ENCODE results near the gene RPTOR. TPM values are rescaled to one million over a fixed set of nuclear protein-coding genes. Genes with fewer than 3 reads are reported as not detected.

The RPTOR gene
- total RNA-seq, 1 donor from 2014 or later = 32.0 TPM

GRCh38 chr17:80660527-80661198, 116.0 kb downstream of the RPTOR start:
- no peaks in the 10 kb centered on the region for H3K9me3 Mint-ChIP-seq (ENCODE audit: unreplicated experiment)
- Histone ChIP-seq H3K79me2 (ENCODE audit: insufficient read depth, low read length) (peaks cover 71% of the 10 kb centered on the region), H3K27ac (ENCODE audit: low read depth, low read length) (no peak overlapping the region), H3K4me2 (ENCODE audit: low read length) (no peak overlapping the region), H3K27me3 (ENCODE audit: insufficient read depth, low read length) (no peaks in the 10 kb centered on the region), H3K4me3 (ENCODE audit: insufficient read depth, low read depth, low read length) (no peak overlapping the region), H3K9me3 (ENCODE audit: insufficient read depth, low read depth, low read length) (peaks cover 2% of the 10 kb centered on the region), H3K4me1 (ENCODE audit: insufficient read depth, low read length) (no peaks in the 10 kb centered on the region), H4K20me1 (ENCODE audit: insufficient read depth, low read length) (peaks cover 80% of the 10 kb centered on the region), H2AFZ (ENCODE audit: low read depth, low read length) (no peak overlapping the region), H3K9ac (ENCODE audit: low read length) (no peak overlapping the region), H3K36me3 (ENCODE audit: insufficient read depth, low read length) (no peaks in the 10 kb centered on the region)
- peaks cover 8% of the 10 kb centered on the region for H3K4me1 Mint-ChIP-seq (ENCODE audit: low read depth, unreplicated experiment)
- peaks cover 10% of the 10 kb centered on the region for H3K36me3 Mint-ChIP-seq (ENCODE audit: low read depth, unreplicated experiment)
- FAIRE-seq (no peak), DNase-seq (ENCODE audit: low read depth) (no peak)
- no peak overlapping the region for H3K4me3 Mint-ChIP-seq (ENCODE audit: unreplicated experiment)
- no peaks in the 10 kb centered on the region for H3K27me3 Mint-ChIP-seq (ENCODE audit: low read depth, unreplicated experiment)
- TF ChIP-seq CTCF (IDR thresholded peaks at IDR 0.05; ENCODE audit: insufficient read depth, low read depth, low read length) (no peak), EZH2 (IDR thresholded peaks at IDR 0.05; ENCODE audit: insufficient read depth, low read length) (no peak)
- no peak overlapping the region for H3K27ac Mint-ChIP-seq (ENCODE audit: unreplicated experiment)

GRCh38 chr17:80662557-80662956, 117.9 kb downstream of the RPTOR start:
- Mint-ChIP-seq H3K4me3 (ENCODE audit: unreplicated experiment) (no peak overlapping the region), H3K36me3 (ENCODE audit: low read depth, unreplicated experiment) (peaks cover 11% of the 10 kb centered on the region), H3K27ac (ENCODE audit: unreplicated experiment) (peak overlapping the region; percentile 26), H3K9me3 (ENCODE audit: unreplicated experiment) (no peaks in the 10 kb centered on the region), H3K27me3 (ENCODE audit: low read depth, unreplicated experiment) (no peaks in the 10 kb centered on the region), H3K4me1 (ENCODE audit: low read depth, unreplicated experiment) (peaks cover 10% of the 10 kb centered on the region)
- H3K36me3 ChIP-seq (ENCODE audit: insufficient read depth, low read length) = no peaks in the 10 kb centered on the region
- no peak for DNase-seq (ENCODE audit: low read depth)
- no peak overlapping the region for H3K27ac ChIP-seq (ENCODE audit: low read depth, low read length)
- no peak for FAIRE-seq
- peaks cover 59% of the 10 kb centered on the region for H3K79me2 ChIP-seq (ENCODE audit: insufficient read depth, low read length)
- no peak for TF ChIP-seq EZH2 (IDR thresholded peaks at IDR 0.05; ENCODE audit: insufficient read depth, low read length)
- TF ChIP-seq CTCF (IDR thresholded peaks at IDR 0.05; ENCODE audit: insufficient read depth, low read depth, low read length) = no peak
- no peaks in the 10 kb centered on the region for H3K4me1 ChIP-seq (ENCODE audit: insufficient read depth, low read length)
- no peak overlapping the region for H3K4me3 ChIP-seq (ENCODE audit: insufficient read depth, low read depth, low read length)
- H3K9me3 ChIP-seq (ENCODE audit: insufficient read depth, low read depth, low read length) = peaks cover under 1% of the 10 kb centered on the region
- H2AFZ ChIP-seq (ENCODE audit: low read depth, low read length) = no peak overlapping the region
- H3K4me2 ChIP-seq (ENCODE audit: low read length) = no peak overlapping the region
- peaks cover 81% of the 10 kb centered on the region for H4K20me1 ChIP-seq (ENCODE audit: insufficient read depth, low read length)
- H3K9ac ChIP-seq (ENCODE audit: low read length) = no peak overlapping the region
- no peaks in the 10 kb centered on the region for H3K27me3 ChIP-seq (ENCODE audit: insufficient read depth, low read length)

DNA sequence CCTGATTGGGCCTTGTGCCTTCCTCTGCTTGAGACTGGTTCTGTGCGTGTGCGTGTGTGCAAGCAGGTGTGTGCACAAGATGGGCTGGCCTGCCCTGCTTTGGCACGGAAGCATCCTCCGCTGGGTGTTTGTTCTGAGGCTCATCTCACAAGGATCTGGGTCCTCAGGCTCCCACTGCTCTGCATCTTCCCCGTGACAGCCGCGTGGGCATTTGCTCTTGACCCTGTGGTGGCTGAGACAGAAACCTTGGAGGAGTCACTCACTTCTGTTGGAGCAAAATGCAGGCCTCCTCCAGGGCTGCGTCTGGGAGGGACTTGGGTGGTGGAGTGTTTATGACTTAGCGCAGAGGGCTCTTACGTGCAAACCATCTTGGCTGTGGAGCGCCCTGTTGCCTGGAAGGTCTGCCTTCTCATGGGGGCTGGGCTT, 119.2 kb downstream of the RPTOR start:
- Mint-ChIP-seq H3K9me3 (ENCODE audit: unreplicated experiment) (no peaks in the 10 kb centered on the region), H3K36me3 (ENCODE audit: low read depth, unreplicated experiment) (peaks cover 15% of the 10 kb centered on the region), H3K4me1 (ENCODE audit: low read depth, unreplicated experiment) (peaks cover 19% of the 10 kb centered on the region), H3K4me3 (ENCODE audit: unreplicated experiment) (no peak overlapping the region), H3K27me3 (ENCODE audit: low read depth, unreplicated experiment) (no peaks in the 10 kb centered on the region), H3K27ac (ENCODE audit: unreplicated experiment) (no peak overlapping the region)
- Histone ChIP-seq H3K27me3 (ENCODE audit: insufficient read depth, low read length) (no peaks in the 10 kb centered on the region), H3K9ac (ENCODE audit: low read length) (no peak overlapping the region), H2AFZ (ENCODE audit: low read depth, low read length) (no peak overlapping the region), H3K27ac (ENCODE audit: low read depth, low read length) (no peak overlapping the region), H3K79me2 (ENCODE audit: insufficient read depth, low read length) (peaks cover 57% of the 10 kb centered on the region), H3K9me3 (ENCODE audit: insufficient read depth, low read depth, low read length) (no peaks in the 10 kb centered on the region), H3K4me2 (ENCODE audit: low read length) (no peak overlapping the region), H3K36me3 (ENCODE audit: insufficient read depth, low read length) (no peaks in the 10 kb centered on the region), H3K4me1 (ENCODE audit: insufficient read depth, low read length) (no peaks in the 10 kb centered on the region), H4K20me1 (ENCODE audit: insufficient read depth, low read length) (peaks cover 81% of the 10 kb centered on the region), H3K4me3 (ENCODE audit: insufficient read depth, low read depth, low read length) (no peak overlapping the region)
- no peak for TF ChIP-seq CTCF (IDR thresholded peaks at IDR 0.05; ENCODE audit: insufficient read depth, low read depth, low read length)
- TF ChIP-seq EZH2 (IDR thresholded peaks at IDR 0.05; ENCODE audit: insufficient read depth, low read length) = no peak
- no peak for FAIRE-seq
- peak; percentile 39 for DNase-seq (ENCODE audit: low read depth)
